HEK293T (cell line): ENCODE measurements around the gene MICAL2.

Source experiments
- CTBP1 ChIP-seq: fragments of 450-650 bp; IDR thresholded peaks from 2 replicates; pipeline ENCODE4 v1.6.1; 2016; ENCODE audit warnings: borderline replicate concordance
- TARDBP ChIP-seq: fragments of 450-650 bp; IDR thresholded peaks from 2 replicates; pipeline ENCODE4 v1.6.1; 2016
- ZNF384 ChIP-seq: fragments of 450-650 bp; IDR thresholded peaks from 2 replicates; pipeline ENCODE4 v1.6.1; 2016

GRCh38 chr11:12286606-12287005 lies 176.2 kb downstream of the MICAL2 start:
- no peak for TF ChIP-seq TARDBP
- TF ChIP-seq CTBP1, result no peak
- TF ChIP-seq ZNF384, result no peak
